ENCODE data around the gene PPP1CC.

The PPP1CC gene

DNA sequence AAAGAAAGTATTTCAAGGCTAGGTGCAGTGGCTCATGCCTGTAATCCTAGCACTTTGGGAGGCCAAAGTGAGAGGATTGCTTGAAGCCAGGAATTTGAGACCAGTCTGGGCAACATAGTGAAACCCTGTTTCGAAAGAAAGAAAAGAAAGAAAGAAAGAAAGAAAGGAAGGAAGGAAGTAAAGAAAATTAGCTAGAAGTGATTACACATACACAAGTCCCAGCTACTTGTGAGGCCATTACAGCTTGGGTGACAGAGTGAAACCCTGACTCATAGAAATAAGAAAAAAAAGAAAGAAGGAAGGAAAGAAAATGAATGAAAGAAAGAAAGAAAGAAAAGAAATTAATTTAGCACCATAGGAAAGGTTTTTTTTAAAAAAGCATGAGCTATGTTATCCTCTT, 33.3 kb upstream of the PPP1CC start:
- H3K79me2 ChIP-seq (ENCODE audit: insufficient read depth, low read length), result no peaks in the 10 kb centered on the region
- H3K4me1 ChIP-seq (ENCODE audit: insufficient read depth, low read length, poor library complexity, severe bottlenecking), result no peaks in the 10 kb centered on the region
- no peaks in the 10 kb centered on the region for H3K36me3 ChIP-seq (ENCODE audit: insufficient read depth, low read length)
- no peaks in the 10 kb centered on the region for H4K20me1 ChIP-seq (ENCODE audit: insufficient read depth, low read length, poor library complexity, severe bottlenecking)
- H3K4me3 ChIP-seq (ENCODE audit: low read length, poor library complexity, severe bottlenecking), result no peak overlapping the region
- no peak for TF ChIP-seq CTCF (conservative IDR thresholded peaks at IDR 0.05; ENCODE audit: low read length)
- no peak overlapping the region for H3K4me2 ChIP-seq (ENCODE audit: low read depth, low read length, poor library complexity, severe bottlenecking)
- no peaks in the 10 kb centered on the region for H3K9me2 ChIP-seq (replicated peaks; ENCODE audit: low read depth, low read length)
- no peaks in the 10 kb centered on the region for H3K9me3 ChIP-seq (ENCODE audit: insufficient read depth, low read depth, low read length)
- no peaks in the 10 kb centered on the region for H3K27me3 ChIP-seq (ENCODE audit: insufficient read depth, low read length, poor library complexity, severe bottlenecking)
- no peaks in the 10 kb centered on the region for H3F3A ChIP-seq (ENCODE audit: low read depth)
- H2AFZ ChIP-seq (ENCODE audit: low read length), result 0 out of 2 replicates have a peak overlapping the region, but pooled peaks have one; percentile 36
- H3K9ac ChIP-seq (ENCODE audit: low read depth, low read length, poor library complexity, severe bottlenecking), result no peak overlapping the region

- H3F3A ChIP-seq (ENCODE audit: low read depth), result no peaks in the 10 kb centered on the region
- no peaks in the 10 kb centered on the region for H4K20me1 ChIP-seq (ENCODE audit: insufficient read depth, low read length, poor library complexity, severe bottlenecking)
- no peak overlapping the region for H3K4me2 ChIP-seq (ENCODE audit: low read depth, low read length, poor library complexity, severe bottlenecking)
- H3K9me2 ChIP-seq (replicated peaks; ENCODE audit: low read depth, low read length), result no peaks in the 10 kb centered on the region
- H2AFZ ChIP-seq (ENCODE audit: low read length), result no peak overlapping the region
- no peaks in the 10 kb centered on the region for H3K27me3 ChIP-seq (ENCODE audit: insufficient read depth, low read length, poor library complexity, severe bottlenecking)
- no peak for TF ChIP-seq CTCF (conservative IDR thresholded peaks at IDR 0.05; ENCODE audit: low read length)
- TF ChIP-seq EZH2phosphoT487 (IDR thresholded peaks at IDR 0.05; ENCODE audit: borderline replicate concordance), result no peak
- H3K9me3 ChIP-seq (ENCODE audit: insufficient read depth, low read depth, low read length), result no peaks in the 10 kb centered on the region
- H3K4me3 ChIP-seq (ENCODE audit: low read length, poor library complexity, severe bottlenecking), result no peak overlapping the region
- H3K9ac ChIP-seq (ENCODE audit: low read depth, low read length, poor library complexity, severe bottlenecking), result no peak overlapping the region
- H3K4me1 ChIP-seq (ENCODE audit: insufficient read depth, low read length, poor library complexity, severe bottlenecking), result no peaks in the 10 kb centered on the region
- no peaks in the 10 kb centered on the region for H3K36me3 ChIP-seq (ENCODE audit: insufficient read depth, low read length)
- H3K79me2 ChIP-seq (ENCODE audit: insufficient read depth, low read length), result no peaks in the 10 kb centered on the region
These were observed 32.1 kb upstream of the PPP1CC start for GRCh38 chr12:110774824-110775223.

- Histone ChIP-seq H3K79me2 (ENCODE audit: insufficient read depth, low read length) (no peaks in the 10 kb centered on the region), H3K27me3 (ENCODE audit: insufficient read depth, low read length, poor library complexity, severe bottlenecking) (no peaks in the 10 kb centered on the region), H3K9me2 (replicated peaks; ENCODE audit: low read depth, low read length) (no peaks in the 10 kb centered on the region), H3K4me1 (ENCODE audit: insufficient read depth, low read length, poor library complexity, severe bottlenecking) (no peaks in the 10 kb centered on the region), H3K36me3 (ENCODE audit: insufficient read depth, low read length) (no peaks in the 10 kb centered on the region), H4K20me1 (ENCODE audit: insufficient read depth, low read length, poor library complexity, severe bottlenecking) (no peaks in the 10 kb centered on the region), H3K9me3 (ENCODE audit: insufficient read depth, low read depth, low read length) (no peaks in the 10 kb centered on the region), H3K4me2 (ENCODE audit: low read depth, low read length, poor library complexity, severe bottlenecking) (no peak overlapping the region), H2AFZ (ENCODE audit: low read length) (no peak overlapping the region), H3K9ac (ENCODE audit: low read depth, low read length, poor library complexity, severe bottlenecking) (no peak overlapping the region), H3K4me3 (ENCODE audit: low read length, poor library complexity, severe bottlenecking) (no peak overlapping the region), H3F3A (ENCODE audit: low read depth) (no peaks in the 10 kb centered on the region)
- TF ChIP-seq EZH2phosphoT487 (IDR thresholded peaks at IDR 0.05; ENCODE audit: borderline replicate concordance) (no peak), CTCF (conservative IDR thresholded peaks at IDR 0.05; ENCODE audit: low read length) (no peak)
These were observed 26.3 kb upstream of the PPP1CC start for GRCh38 chr12:110768960-110769359.
